Suppressor macrophage treated with lipopolysaccharide for 1 hour (primary cell): Measurements from ENCODE around the gene HOXC11.

Source experiments
- DNase-seq, 3 donors: peaks; one replicate each; pipeline ENCODE4 v3.0.0-alpha.2; 2020 to 2022

Gene HOXC11

GRCh38 chr12:54026640-54027441 is 53.9 kb downstream of the HOXC11 start:
- DNase-seq = no peak
